ENCODE results near the gene DNMT3A. TPM values are rescaled to one million over a fixed set of nuclear protein-coding genes. Genes with fewer than 3 reads are reported as not detected.

The DNMT3A gene
- total and polyA plus RNA-seq, 3 experiments from 2014 or later: 19.4 to 80.7 (median 77.9) TPM

GRCh38 chr2:25356088-25356487 lies 14.4 kb upstream of the DNMT3A start:
- Histone ChIP-seq H3K4me3 (ENCODE audit: low read length) (no peak overlapping the region), H3K9me3 (ENCODE audit: low read length) (no peaks in the 10 kb centered on the region), H3K27ac (ENCODE audit: low read depth, low read length) (no peak overlapping the region), H3K36me3 (ENCODE audit: insufficient read depth, low read length) (no peaks in the 10 kb centered on the region), H3K27me3 (ENCODE audit: insufficient read depth, low read length, poor library complexity, severe bottlenecking) (no peaks in the 10 kb centered on the region), H3K4me1 (ENCODE audit: insufficient read depth, low read length) (no peaks in the 10 kb centered on the region)
- POLR2A ChIA-PET: no interaction called here
- Mint-ChIP-seq H3K4me3 (no peak overlapping the region), H3K27ac (no peak overlapping the region), H3K9me3 (no peaks in the 10 kb centered on the region), H3K36me3 (peaks cover 0 to 6% (median 2%) of the 10 kb centered on the region in 3 donors), H3K4me1 (peaks cover 0 to 6% (median 0%) of the 10 kb centered on the region in 3 donors), H3K27me3 (peaks cover 8 to 13% of the 10 kb centered on the region in 2 donors)
- peak in 1 of 5 donors; percentile 39 for DNase-seq
- CTCF ChIA-PET: interaction anchor here (0.9 kb wide), 1 partner anchor 11 kb away, joined by 4 read pairs; no protein-coding TSS in a partner anchor

DNA sequence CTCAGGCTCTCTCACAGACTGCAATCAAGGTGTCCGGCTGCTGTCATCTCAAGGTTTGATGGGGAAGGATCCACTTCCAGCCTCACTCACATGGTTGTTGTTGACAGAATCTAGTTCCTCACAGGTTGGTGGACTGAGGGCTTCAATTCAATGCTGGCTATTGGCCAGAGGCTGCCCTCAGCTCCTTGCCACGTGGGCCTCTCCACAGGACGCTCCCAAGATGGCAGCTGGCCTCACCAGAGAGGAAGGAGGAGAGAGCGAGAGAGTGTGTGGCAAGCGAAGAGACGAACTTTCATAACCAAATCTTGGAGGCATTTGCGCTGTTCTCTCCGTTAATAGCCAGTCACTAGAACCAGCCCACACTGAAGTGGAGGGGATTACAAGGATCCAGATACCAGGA lies 13.5 kb upstream of the DNMT3A start:
- Histone ChIP-seq H3K36me3 (ENCODE audit: insufficient read depth, low read length) (no peaks in the 10 kb centered on the region), H3K27me3 (ENCODE audit: insufficient read depth, low read length, poor library complexity, severe bottlenecking) (no peaks in the 10 kb centered on the region), H3K4me1 (ENCODE audit: insufficient read depth, low read length) (no peaks in the 10 kb centered on the region), H3K9me3 (ENCODE audit: low read length) (no peaks in the 10 kb centered on the region), H3K27ac (ENCODE audit: low read depth, low read length) (no peak overlapping the region), H3K4me3 (ENCODE audit: low read length) (no peak overlapping the region)
- CTCF ChIA-PET: no interaction called here
- peaks cover 0 to 6% (median 2%) of the 10 kb centered on the region in 3 donors for H3K36me3 Mint-ChIP-seq
- no peaks in the 10 kb centered on the region for H3K9me3 Mint-ChIP-seq
- H3K4me1 Mint-ChIP-seq: peaks cover 0 to 6% (median 2%) of the 10 kb centered on the region in 3 donors
- peak in 1 of 5 donors; percentile 23 for DNase-seq
- H3K27ac Mint-ChIP-seq: no peak overlapping the region
- POLR2A ChIA-PET: no interaction called here
- peaks cover 10 to 14% of the 10 kb centered on the region in 2 donors for H3K27me3 Mint-ChIP-seq
- no peak overlapping the region for H3K4me3 Mint-ChIP-seq

DNA sequence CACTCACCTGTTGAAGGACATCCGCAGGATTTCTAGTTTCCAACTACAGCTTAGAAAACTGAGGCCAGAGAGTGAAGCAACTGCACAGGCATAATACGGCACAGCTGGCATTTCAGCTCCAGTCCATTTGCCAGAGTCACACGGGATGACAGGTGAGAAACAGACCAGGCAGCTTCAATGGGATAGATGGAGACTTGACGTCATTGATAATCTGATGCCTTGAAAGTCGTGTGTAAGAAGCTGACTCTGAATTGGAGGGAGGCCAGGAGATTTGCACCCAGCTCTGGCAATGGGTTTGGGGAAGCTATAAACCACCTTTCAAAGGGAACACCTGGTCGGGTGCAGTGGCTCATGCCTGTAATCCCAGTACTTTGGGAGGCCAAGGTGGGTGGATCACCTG lies 12.4 kb upstream of the DNMT3A start:
- Mint-ChIP-seq H3K36me3 (peaks cover 0 to 6% (median 2%) of the 10 kb centered on the region in 3 donors), H3K4me3 (no peak overlapping the region), H3K4me1 (peaks cover 0 to 6% (median 6%) of the 10 kb centered on the region in 3 donors), H3K9me3 (no peaks in the 10 kb centered on the region), H3K27ac (no peak overlapping the region), H3K27me3 (peaks cover 10 to 14% of the 10 kb centered on the region in 2 donors)
- CTCF ChIA-PET: interaction anchor here (1.0 to 2.3 kb wide), 3 partner anchors 8 to 14 kb away, joined by 3 to 14 read pairs (median 3); no protein-coding TSS in a partner anchor
- no peak for DNase-seq
- POLR2A ChIA-PET: no interaction called here
- H3K9me3 ChIP-seq (ENCODE audit: low read length): no peaks in the 10 kb centered on the region
- H3K27me3 ChIP-seq (ENCODE audit: insufficient read depth, low read length, poor library complexity, severe bottlenecking): no peaks in the 10 kb centered on the region
- H3K4me1 ChIP-seq (ENCODE audit: insufficient read depth, low read length): no peaks in the 10 kb centered on the region
- no peaks in the 10 kb centered on the region for H3K36me3 ChIP-seq (ENCODE audit: insufficient read depth, low read length)
- H3K4me3 ChIP-seq (ENCODE audit: low read length): no peak overlapping the region
- H3K27ac ChIP-seq (ENCODE audit: low read depth, low read length): no peak overlapping the region

DNA sequence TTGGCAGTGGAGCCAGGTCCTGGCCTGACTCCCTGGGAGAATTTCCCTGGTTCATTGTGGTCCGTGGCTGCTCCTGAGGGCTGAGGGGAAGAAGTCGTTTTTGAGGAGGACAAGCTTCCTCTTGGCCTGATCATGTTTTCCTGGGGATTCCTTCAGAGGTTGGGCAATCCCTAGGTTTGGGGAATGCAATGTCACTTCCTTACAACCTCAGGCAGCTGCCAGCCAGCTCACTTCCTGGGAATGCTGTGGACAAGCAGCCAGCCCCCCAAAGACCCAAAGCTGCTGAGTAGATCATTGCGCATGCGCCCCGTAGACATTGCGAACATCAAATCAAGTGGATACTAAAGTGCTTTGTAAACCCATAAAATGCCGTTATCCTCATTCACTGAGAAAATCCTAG lies 7.7 kb upstream of the DNMT3A start:
- H3K36me3 Mint-ChIP-seq: peaks cover 0 to 6% (median 2%) of the 10 kb centered on the region in 3 donors
- H3K27ac Mint-ChIP-seq: no peak overlapping the region
- H3K27me3 Mint-ChIP-seq: peaks cover 9 to 14% of the 10 kb centered on the region in 2 donors
- no peaks in the 10 kb centered on the region for H3K4me1 ChIP-seq (ENCODE audit: insufficient read depth, low read length)
- H3K9me3 ChIP-seq (ENCODE audit: low read length): no peaks in the 10 kb centered on the region
- H3K27me3 ChIP-seq (ENCODE audit: insufficient read depth, low read length, poor library complexity, severe bottlenecking): no peaks in the 10 kb centered on the region
- H3K27ac ChIP-seq (ENCODE audit: low read depth, low read length): no peak overlapping the region
- H3K4me3 Mint-ChIP-seq: no peak overlapping the region
- no peaks in the 10 kb centered on the region for H3K9me3 Mint-ChIP-seq
- H3K4me1 Mint-ChIP-seq: peaks cover 11 to 14% (median 14%) of the 10 kb centered on the region in 3 donors
- DNase-seq: no peak
- no peaks in the 10 kb centered on the region for H3K36me3 ChIP-seq (ENCODE audit: insufficient read depth, low read length)
- CTCF ChIA-PET: interaction anchor here (1.6 to 2.6 kb wide), 2 partner anchors 13 to 27 kb away, joined by 4 to 12 read pairs; no protein-coding TSS in a partner anchor
- no peak overlapping the region for H3K4me3 ChIP-seq (ENCODE audit: low read length)
- POLR2A ChIA-PET: no interaction called here

DNA sequence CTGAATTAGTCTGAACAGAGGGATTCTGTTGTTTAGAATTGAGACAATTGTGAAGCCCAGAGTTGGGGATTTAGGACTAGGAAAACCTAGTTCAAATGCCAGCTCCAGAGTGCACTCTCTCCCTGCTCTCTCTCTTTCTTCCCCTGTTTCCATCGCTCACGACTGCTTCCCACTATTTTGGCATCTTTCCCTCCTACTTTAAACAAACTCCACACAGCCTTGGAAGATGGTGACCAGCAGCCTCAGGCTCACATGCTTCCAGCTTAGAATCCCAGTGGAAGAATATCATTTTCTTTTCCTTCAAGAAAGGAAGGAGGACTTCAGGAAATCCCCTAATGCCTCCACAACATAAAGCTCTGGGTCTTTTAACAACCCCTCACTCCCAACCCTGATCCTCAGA lies 6.1 kb upstream of the DNMT3A start:
- Mint-ChIP-seq H3K9me3 (no peaks in the 10 kb centered on the region), H3K36me3 (peaks cover 0 to 6% (median 2%) of the 10 kb centered on the region in 3 donors), H3K27ac (no peak overlapping the region), H3K27me3 (peaks cover 9 to 10% of the 10 kb centered on the region in 2 donors), H3K4me1 (peaks cover 11 to 14% (median 14%) of the 10 kb centered on the region in 3 donors), H3K4me3 (no peak overlapping the region)
- CTCF ChIA-PET: interaction anchor here (0.8 to 1.3 kb wide), 3 partner anchors 15 to 71 kb away, joined by 3 to 7 read pairs (median 3); no protein-coding TSS in a partner anchor
- Histone ChIP-seq H3K9me3 (ENCODE audit: low read length) (no peaks in the 10 kb centered on the region), H3K36me3 (ENCODE audit: insufficient read depth, low read length) (no peaks in the 10 kb centered on the region), H3K27ac (ENCODE audit: low read depth, low read length) (no peak overlapping the region), H3K4me3 (ENCODE audit: low read length) (no peak overlapping the region), H3K4me1 (ENCODE audit: insufficient read depth, low read length) (peaks cover under 1% of the 10 kb centered on the region), H3K27me3 (ENCODE audit: insufficient read depth, low read length, poor library complexity, severe bottlenecking) (no peaks in the 10 kb centered on the region)
- DNase-seq: no peak
- POLR2A ChIA-PET: interaction anchor here (0.6 kb wide), 1 partner anchor 13 kb away, joined by 3 read pairs; no protein-coding TSS in a partner anchor

- peak overlapping the region in 1 of 7 donors; percentile 35 for H3K4me3 Mint-ChIP-seq
These were observed 5.6 kb upstream of the DNMT3A start for GRCh38 chr2:25347205-25347815.

DNA sequence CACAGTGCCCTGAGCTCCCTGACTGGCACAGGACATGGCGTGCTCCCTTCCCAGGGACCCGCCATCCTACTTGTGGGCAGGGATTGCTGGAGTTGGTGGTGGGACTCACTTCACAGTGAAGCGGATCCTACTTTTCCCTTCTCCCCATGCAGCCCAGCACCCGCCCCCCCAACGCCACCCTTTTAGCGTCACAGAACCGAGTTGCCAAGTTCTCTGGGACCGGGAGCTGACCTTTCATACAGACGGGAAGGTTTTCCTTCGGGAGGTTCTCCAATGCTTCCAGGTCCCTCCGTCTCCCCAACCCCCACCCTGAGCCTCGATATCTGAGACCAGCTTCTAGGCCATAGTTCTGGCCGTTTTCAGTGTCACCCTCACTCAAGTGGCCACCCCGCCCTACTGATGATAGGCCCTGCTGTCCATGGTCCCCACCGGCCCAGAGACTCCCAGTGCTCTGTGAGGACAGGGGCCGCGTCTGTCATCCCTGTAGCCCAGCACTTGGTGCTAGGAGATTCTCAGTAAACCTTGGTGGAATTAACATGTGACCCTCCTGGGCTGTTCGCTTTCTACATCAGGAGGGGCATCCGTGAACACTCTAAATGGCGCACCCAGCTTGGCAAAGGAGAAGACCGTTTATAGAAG lies 1.6 kb upstream of the DNMT3A start:
- POLR2A ChIA-PET: interaction anchor here (1.0 kb wide), 2 partner anchors 33 to 67 kb away, joined by 3 to 5 read pairs; no protein-coding TSS in a partner anchor
- H3K4me1 ChIP-seq (ENCODE audit: insufficient read depth, low read length): peaks cover 16% of the 10 kb centered on the region
- CTCF ChIA-PET: interaction anchor here (0.7 to 3.2 kb wide), 12 partner anchors 10 to 264 kb away, joined by 3 to 13 read pairs (median 5); no protein-coding TSS in a partner anchor
- H3K4me3 ChIP-seq (ENCODE audit: low read length): no peak overlapping the region
- no peaks in the 10 kb centered on the region for H3K9me3 ChIP-seq (ENCODE audit: low read length)
- H3K4me1 Mint-ChIP-seq: peaks cover 21 to 26% (median 22%) of the 10 kb centered on the region in 3 donors
- peak overlapping the region; percentile 62 to 89 (median 76) for H3K4me3 Mint-ChIP-seq
- H3K36me3 ChIP-seq (ENCODE audit: insufficient read depth, low read length): no peaks in the 10 kb centered on the region
- no peak overlapping the region for H3K27ac ChIP-seq (ENCODE audit: low read depth, low read length)
- no peak for DNase-seq
- peaks cover 0 to 1% (median 0%) of the 10 kb centered on the region in 3 donors for H3K36me3 Mint-ChIP-seq
- peak overlapping the region in 1 of 8 donors; percentile 57 for H3K27ac Mint-ChIP-seq
- H3K27me3 ChIP-seq (ENCODE audit: insufficient read depth, low read length, poor library complexity, severe bottlenecking): no peaks in the 10 kb centered on the region
- H3K9me3 Mint-ChIP-seq: no peaks in the 10 kb centered on the region
- peaks cover 0 to 1% of the 10 kb centered on the region in 2 donors for H3K27me3 Mint-ChIP-seq

More at GRCh38 chr2:25347205-25347815, 5.6 kb upstream of the DNMT3A start:
- ChIA-PET CTCF (interaction anchor here (0.8 to 1.3 kb wide), 3 partner anchors 15 to 70 kb away, joined by 3 to 7 read pairs (median 3); no protein-coding TSS in a partner anchor), POLR2A (interaction anchor here (0.6 kb wide), 1 partner anchor 13 kb away, joined by 3 read pairs; no protein-coding TSS in a partner anchor)
- Histone ChIP-seq H3K36me3 (ENCODE audit: insufficient read depth, low read length) (no peaks in the 10 kb centered on the region), H3K4me3 (ENCODE audit: low read length) (no peak overlapping the region), H3K9me3 (ENCODE audit: low read length) (no peaks in the 10 kb centered on the region), H3K4me1 (ENCODE audit: insufficient read depth, low read length) (peaks cover 5% of the 10 kb centered on the region), H3K27me3 (ENCODE audit: insufficient read depth, low read length, poor library complexity, severe bottlenecking) (no peaks in the 10 kb centered on the region), H3K27ac (ENCODE audit: low read depth, low read length) (no peak overlapping the region)
- Mint-ChIP-seq H3K4me1 (peaks cover 10 to 16% (median 13%) of the 10 kb centered on the region in 3 donors), H3K36me3 (peaks cover 0 to 2% (median 1%) of the 10 kb centered on the region in 3 donors), H3K27me3 (peaks cover 6% of the 10 kb centered on the region in 2 donors), H3K9me3 (no peaks in the 10 kb centered on the region), H3K27ac (peak overlapping the region in 3 of 8 donors; percentile 0 to 16 (median 1))
- DNase-seq: no peak

All from CD8-positive, alpha-beta memory T cell (primary cell).